GM12874 (cell line): ENCODE data around the gene IFT172.

Experiments
- CTCF ChIP-seq: IDR thresholded peaks from 2 replicates; pipeline ENCODE4 v1.5.1; 2011; ENCODE audit warnings: low read depth, mild to moderate bottlenecking, control low read depth, low read length, moderate library complexity; ENCODE audit not compliant: insufficient read depth

Gene IFT172

DNA sequence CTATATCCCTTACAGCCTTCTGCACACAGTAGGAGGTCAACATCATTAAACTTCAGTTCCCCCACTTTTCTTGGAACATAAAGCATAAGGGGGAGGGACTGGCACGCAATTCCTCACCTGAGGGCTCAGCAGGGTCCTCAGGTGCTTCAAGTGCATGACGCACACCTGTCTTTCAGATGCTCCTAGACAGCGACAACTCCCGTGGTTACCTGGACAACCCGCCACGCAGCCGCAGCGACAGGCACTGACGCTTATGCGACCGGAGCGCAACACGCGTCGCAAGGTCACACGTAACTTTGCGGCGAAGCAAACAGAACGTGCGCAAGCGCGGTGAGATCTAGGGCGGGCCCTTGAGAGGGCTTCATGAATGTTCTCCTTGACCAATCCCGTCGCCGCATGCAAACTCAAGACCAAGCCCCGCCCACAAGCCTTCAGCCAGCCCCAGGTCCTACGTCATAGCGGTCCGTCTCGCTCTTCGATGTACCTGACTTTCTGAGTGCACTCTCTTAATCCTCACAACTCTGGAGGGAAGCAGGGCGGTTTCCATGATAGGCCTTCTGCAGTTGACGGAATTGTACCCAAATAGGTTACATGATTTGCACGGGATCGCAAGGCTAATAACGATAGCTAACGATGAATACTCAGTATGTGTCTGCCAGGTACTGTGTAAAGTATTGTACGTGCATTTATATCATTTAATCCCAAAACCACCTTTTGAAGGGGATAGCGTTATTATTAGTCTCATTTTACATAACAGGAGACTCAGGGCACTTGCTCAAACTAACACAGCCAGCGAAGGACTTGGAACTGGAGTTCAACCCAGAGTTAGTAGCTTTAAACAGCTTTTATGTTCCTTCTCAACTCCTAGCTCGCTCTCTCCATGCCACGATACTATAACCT, at the start of gene IFT172:
Gene IFT172, minus strand, starts transcription at position 246 of the 900 bp plus-strand sequence. Its CDS starts 90 bp downstream, at position 156.
- TF ChIP-seq CTCF, result no peak

DNA sequence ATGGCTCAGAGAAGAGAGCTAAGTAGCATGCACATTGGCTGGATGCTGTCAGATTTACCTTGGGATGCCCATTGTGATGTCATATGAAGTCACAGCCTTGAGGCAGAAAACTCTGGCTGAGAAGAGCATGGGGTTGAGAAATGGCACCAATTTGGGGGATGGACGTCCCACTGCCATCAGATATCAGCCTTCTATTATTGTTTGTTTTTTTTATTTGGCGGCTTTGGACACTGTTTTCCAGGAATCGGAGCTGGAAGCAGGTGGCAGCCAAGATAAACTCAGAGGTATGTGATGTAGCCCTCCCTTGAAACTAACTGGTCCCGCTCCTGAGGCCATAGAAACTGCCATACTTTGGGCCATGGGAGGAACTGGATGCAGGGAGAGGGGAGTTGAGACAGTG, 47.7 kb upstream of the IFT172 start:
- TF ChIP-seq CTCF, result no peak

DNA sequence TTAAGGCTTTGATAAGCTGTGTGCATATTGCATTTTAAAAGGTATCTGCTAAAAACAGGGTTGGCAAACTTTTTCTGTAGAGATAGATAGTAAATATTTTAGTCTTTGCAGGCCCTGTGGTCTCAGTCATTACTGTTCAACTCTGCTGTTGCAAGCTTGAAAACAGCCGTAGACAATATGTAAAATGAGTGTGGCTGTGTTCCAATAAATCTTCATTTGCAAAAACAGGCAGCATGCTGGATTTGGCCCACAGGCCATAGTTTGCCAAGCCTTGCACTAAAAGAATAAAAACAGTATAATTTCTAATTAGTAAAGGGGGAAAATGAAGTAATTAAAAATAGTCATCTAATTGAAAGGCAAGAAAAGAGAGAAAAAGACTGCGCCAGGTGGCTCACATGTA, 42.4 kb upstream of the IFT172 start:
- TF ChIP-seq CTCF, result no peak

DNA sequence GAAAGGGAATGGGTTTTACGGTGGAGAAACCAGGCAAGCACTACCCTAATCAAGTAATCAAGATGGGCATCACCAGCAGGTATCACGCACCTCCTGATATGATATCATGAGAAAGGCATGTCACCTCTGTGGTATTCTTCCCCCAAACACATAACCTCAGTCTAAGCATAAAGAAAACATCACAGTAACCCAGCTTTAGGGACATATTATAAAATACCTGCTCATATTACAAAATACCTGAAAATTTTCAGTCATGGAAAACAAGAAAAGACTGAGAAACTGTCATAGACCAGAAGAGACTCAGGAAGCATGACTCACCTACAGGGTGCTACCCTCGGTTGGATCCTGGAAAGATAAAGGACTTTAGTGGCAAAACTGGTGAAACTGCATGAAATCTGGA, 37.6 kb upstream of the IFT172 start:
- TF ChIP-seq CTCF, result no peak

GRCh38 chr2:27522400-27522945, 32.9 kb upstream of the IFT172 start:
- no peak for TF ChIP-seq CTCF

DNA sequence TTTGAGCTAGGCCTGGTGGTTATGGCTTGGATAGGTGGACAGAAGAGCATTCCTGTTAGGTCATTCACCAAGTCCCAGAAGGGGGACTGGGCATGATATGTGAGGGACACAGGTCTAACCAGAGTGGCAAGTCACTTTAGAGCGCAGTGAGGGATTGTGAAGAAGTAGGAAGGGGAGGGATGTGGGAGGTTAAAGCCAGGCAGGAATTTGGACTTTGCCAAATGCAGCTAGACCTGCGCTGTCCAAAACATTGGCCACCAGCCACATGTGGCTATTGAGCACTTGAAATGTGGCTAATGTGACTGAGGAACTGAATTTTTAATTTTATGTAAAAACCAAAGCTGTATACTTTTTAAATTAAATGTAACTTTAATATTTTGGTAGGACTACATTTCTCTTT, 30.8 kb upstream of the IFT172 start:
- no peak for TF ChIP-seq CTCF

- TF ChIP-seq CTCF, result no peak
Measured at GRCh38 chr2:27518782-27519113, 29.2 kb upstream of the IFT172 start.
